Measurements from ENCODE around the gene SAMD5. TPM values are rescaled to one million over a fixed set of nuclear protein-coding genes. Genes with fewer than 3 reads are reported as not detected.

SAMD5 gene
- total RNA-seq, 1 donor from 2014 or later = 9.0 TPM

DNA sequence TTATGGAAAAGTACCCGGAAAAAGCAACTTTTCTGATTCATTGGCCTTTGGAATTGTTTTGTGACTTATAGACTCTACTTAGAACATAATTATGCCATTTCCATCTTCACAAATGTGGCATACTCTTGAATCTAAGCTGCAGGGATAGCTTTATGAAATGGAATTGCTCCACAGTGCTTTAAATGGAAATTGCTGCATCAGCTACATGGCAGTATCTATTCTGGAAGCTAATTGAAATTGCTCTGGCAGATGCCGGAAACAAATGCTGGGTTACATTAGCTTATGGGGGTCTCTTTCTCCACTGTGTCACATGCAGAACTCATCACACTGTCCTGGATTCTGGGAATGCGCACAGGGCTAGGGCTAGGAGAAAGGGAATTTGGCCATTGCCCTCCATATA lies 108.9 kb downstream of the SAMD5 start:
- no peak for DNase-seq (ENCODE audit: extremely low read depth, low read depth, low spot score)

DNA sequence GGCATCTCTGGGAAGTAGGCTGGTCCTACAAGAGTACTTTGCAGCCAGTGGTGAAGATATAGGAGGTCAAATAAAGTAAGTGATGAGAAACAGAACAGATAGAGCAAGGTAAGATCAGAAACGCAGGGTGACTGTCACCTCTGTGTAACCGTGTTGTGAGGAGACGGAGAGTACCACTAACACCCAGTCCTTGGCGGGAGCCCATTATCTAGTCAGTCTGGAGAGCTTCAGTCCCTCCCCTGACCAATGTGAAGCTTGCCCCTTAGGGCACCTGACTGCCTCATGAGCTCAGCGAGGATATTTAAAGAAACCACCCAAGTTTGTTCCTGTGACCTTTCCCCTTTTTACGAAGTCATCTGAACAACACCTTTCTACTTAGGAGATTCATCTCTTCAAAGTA lies 110.0 kb downstream of the SAMD5 start:
- DNase-seq (ENCODE audit: extremely low read depth, low read depth, low spot score) = no peak

GRCh38 chr6:147618927-147619326 lies 110.4 kb downstream of the SAMD5 start:
- DNase-seq (ENCODE audit: extremely low read depth, low read depth, low spot score) = no peak
